GM12878 (cell line): ENCODE data around the gene LDLRAD4.
A peak's percentile ranks its signal among the peaks of the same experiment; 100 is the strongest.

Experiments
- CHD2 ChIP-seq: IDR thresholded peaks from 2 replicates; pipeline ENCODE4 v1.6.1; 2011; ENCODE audit warnings: low read depth, low read length, improper control_type of control experiment, borderline replicate concordance
- CTCF ChIP-seq, 3 experiments: IDR thresholded peaks in 2 of 3; conservative IDR thresholded peaks in 1 of 3; 2 replicates each; pipeline ENCODE4 v1.5.1; 2011; ENCODE audit warnings: low read depth in 3 of 3, low read length in 3 of 3, mild to moderate bottlenecking in 3 of 3, control low read depth in 2 of 3, moderate library complexity in 2 of 3, inconsistent platforms in 1 of 3, mixed read lengths in 1 of 3; ENCODE audit not compliant: control insufficient read depth in 2 of 3, insufficient read depth in 1 of 3; ENCODE audit errors: extremely low read depth in 1 of 3
- ETV6 ChIP-seq, 2 experiments: fragments of 450-650 bp in 1 of 2; IDR thresholded peaks in 1 of 2; conservative IDR thresholded peaks in 1 of 2; 2 replicates each; pipeline ENCODE4 v1.6.1; 2014; ENCODE audit warnings: antibody characterized with exemption in 1 of 2, borderline replicate concordance in 1 of 2, low read depth in 1 of 2, mild to moderate bottlenecking in 1 of 2, moderate library complexity in 1 of 2
- FOS ChIP-seq: IDR thresholded peaks from 3 replicates; pipeline ENCODE4 v1.6.1; 2011; ENCODE audit warnings: borderline replicate concordance; ENCODE audit not compliant: insufficient read length; ENCODE audit errors: extremely low read depth
- POLR2A ChIP-seq: IDR thresholded peaks from 2 replicates; pipeline ENCODE4 v1.6.1; 2011; ENCODE audit warnings: low read depth, mild to moderate bottlenecking, low read length
- POLR2AphosphoS5 ChIP-seq: IDR thresholded peaks from 2 replicates; pipeline ENCODE4 v1.6.1; 2011; ENCODE audit warnings: mild to moderate bottlenecking, low read length, inconsistent platforms
- SP1 ChIP-seq: IDR thresholded peaks from one replicate; pipeline ENCODE4 v1.6.1; 2011; ENCODE audit warnings: low read depth, low read length
- TAF1 ChIP-seq: IDR thresholded peaks from 2 replicates; pipeline ENCODE4 v1.6.1; 2011; ENCODE audit warnings: mild to moderate bottlenecking, low read depth, low read length, borderline replicate concordance
- TARDBP ChIP-seq: IDR thresholded peaks from 2 replicates; pipeline ENCODE4 v1.6.1; 2016; ENCODE audit warnings: borderline replicate concordance
- TF ChIP-seq, protein P1 (sequence below): fragments of 450-650 bp; formaldehyde crosslinking; IDR thresholded peaks from 2 replicates; pipeline ENCODE4 v1.5.0; 2022; ENCODE audit warnings: mild to moderate bottlenecking, missing genetic modification characterization
- TF ChIP-seq, protein P2 (sequence below): fragments of 450-650 bp; IDR thresholded peaks from 2 replicates; pipeline ENCODE4 v1.6.1; 2017; ENCODE audit warnings: mild to moderate bottlenecking, moderate library complexity
- TF ChIP-seq, protein P3 (sequence below): IDR thresholded peaks from 2 replicates; pipeline ENCODE4 v1.6.1; 2012; ENCODE audit warnings: mild to moderate bottlenecking, low read depth, low read length

GRCh38 chr18:13216092-13216582 is 2.4 kb upstream of the LDLRAD4 start:
- no peak for TF ChIP-seq TAF1
- TF ChIP-seq, protein P1, sequence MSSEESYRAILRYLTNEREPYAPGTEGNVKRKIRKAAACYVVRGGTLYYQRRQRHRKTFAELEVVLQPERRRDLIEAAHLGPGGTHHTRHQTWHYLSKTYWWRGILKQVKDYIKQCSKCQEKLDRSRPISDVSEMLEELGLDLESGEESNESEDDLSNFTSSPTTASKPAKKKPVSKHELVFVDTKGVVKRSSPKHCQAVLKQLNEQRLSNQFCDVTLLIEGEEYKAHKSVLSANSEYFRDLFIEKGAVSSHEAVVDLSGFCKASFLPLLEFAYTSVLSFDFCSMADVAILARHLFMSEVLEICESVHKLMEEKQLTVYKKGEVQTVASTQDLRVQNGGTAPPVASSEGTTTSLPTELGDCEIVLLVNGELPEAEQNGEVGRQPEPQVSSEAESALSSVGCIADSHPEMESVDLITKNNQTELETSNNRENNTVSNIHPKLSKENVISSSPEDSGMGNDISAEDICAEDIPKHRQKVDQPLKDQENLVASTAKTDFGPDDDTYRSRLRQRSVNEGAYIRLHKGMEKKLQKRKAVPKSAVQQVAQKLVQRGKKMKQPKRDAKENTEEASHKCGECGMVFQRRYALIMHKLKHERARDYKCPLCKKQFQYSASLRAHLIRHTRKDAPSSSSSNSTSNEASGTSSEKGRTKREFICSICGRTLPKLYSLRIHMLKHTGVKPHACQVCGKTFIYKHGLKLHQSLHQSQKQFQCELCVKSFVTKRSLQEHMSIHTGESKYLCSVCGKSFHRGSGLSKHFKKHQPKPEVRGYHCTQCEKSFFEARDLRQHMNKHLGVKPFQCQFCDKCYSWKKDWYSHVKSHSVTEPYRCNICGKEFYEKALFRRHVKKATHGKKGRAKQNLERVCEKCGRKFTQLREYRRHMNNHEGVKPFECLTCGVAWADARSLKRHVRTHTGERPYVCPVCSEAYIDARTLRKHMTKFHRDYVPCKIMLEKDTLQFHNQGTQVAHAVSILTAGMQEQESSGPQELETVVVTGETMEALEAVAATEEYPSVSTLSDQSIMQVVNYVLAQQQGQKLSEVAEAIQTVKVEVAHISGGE (CRISPR knock-in tag), result no peak
- peak; percentile 49 to 70 (median 57) for TF ChIP-seq CTCF (IDR thresholded peaks at IDR 0.05 in 2 of 3, conservative IDR thresholded peaks at IDR 0.05 in 1 of 3; ENCODE audit: control insufficient read depth in 2 of 3, extremely low read depth in 1 of 3, insufficient read depth in 1 of 3, low read depth in 3 of 3, low read length in 3 of 3)
- no peak for TF ChIP-seq FOS
- TF ChIP-seq ETV6 (conservative IDR thresholded peaks at IDR 0.05 in 1 of 2, IDR thresholded peaks at IDR 0.05 in 1 of 2; ENCODE audit: borderline replicate concordance in 1 of 2, low read depth in 1 of 2), result no peak
- TF ChIP-seq POLR2A, result no peak
- TF ChIP-seq, protein P2, sequence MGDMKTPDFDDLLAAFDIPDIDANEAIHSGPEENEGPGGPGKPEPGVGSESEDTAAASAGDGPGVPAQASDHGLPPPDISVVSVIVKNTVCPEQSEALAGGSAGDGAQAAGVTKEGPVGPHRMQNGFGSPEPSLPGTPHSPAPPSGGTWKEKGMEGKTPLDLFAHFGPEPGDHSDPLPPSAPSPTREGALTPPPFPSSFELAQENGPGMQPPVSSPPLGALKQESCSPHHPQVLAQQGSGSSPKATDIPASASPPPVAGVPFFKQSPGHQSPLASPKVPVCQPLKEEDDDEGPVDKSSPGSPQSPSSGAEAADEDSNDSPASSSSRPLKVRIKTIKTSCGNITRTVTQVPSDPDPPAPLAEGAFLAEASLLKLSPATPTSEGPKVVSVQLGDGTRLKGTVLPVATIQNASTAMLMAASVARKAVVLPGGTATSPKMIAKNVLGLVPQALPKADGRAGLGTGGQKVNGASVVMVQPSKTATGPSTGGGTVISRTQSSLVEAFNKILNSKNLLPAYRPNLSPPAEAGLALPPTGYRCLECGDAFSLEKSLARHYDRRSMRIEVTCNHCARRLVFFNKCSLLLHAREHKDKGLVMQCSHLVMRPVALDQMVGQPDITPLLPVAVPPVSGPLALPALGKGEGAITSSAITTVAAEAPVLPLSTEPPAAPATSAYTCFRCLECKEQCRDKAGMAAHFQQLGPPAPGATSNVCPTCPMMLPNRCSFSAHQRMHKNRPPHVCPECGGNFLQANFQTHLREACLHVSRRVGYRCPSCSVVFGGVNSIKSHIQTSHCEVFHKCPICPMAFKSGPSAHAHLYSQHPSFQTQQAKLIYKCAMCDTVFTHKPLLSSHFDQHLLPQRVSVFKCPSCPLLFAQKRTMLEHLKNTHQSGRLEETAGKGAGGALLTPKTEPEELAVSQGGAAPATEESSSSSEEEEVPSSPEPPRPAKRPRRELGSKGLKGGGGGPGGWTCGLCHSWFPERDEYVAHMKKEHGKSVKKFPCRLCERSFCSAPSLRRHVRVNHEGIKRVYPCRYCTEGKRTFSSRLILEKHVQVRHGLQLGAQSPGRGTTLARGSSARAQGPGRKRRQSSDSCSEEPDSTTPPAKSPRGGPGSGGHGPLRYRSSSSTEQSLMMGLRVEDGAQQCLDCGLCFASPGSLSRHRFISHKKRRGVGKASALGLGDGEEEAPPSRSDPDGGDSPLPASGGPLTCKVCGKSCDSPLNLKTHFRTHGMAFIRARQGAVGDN, result no peak
- TF ChIP-seq, protein P3, sequence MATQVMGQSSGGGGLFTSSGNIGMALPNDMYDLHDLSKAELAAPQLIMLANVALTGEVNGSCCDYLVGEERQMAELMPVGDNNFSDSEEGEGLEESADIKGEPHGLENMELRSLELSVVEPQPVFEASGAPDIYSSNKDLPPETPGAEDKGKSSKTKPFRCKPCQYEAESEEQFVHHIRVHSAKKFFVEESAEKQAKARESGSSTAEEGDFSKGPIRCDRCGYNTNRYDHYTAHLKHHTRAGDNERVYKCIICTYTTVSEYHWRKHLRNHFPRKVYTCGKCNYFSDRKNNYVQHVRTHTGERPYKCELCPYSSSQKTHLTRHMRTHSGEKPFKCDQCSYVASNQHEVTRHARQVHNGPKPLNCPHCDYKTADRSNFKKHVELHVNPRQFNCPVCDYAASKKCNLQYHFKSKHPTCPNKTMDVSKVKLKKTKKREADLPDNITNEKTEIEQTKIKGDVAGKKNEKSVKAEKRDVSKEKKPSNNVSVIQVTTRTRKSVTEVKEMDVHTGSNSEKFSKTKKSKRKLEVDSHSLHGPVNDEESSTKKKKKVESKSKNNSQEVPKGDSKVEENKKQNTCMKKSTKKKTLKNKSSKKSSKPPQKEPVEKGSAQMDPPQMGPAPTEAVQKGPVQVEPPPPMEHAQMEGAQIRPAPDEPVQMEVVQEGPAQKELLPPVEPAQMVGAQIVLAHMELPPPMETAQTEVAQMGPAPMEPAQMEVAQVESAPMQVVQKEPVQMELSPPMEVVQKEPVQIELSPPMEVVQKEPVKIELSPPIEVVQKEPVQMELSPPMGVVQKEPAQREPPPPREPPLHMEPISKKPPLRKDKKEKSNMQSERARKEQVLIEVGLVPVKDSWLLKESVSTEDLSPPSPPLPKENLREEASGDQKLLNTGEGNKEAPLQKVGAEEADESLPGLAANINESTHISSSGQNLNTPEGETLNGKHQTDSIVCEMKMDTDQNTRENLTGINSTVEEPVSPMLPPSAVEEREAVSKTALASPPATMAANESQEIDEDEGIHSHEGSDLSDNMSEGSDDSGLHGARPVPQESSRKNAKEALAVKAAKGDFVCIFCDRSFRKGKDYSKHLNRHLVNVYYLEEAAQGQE, result no peak
- no peak for TF ChIP-seq TARDBP
- TF ChIP-seq POLR2AphosphoS5, result no peak
- TF ChIP-seq CHD2, result no peak
- TF ChIP-seq SP1, result no peak
